ENCODE results near the gene EPHA6. TPM values are rescaled to one million over a fixed set of nuclear protein-coding genes. Genes with fewer than 3 reads are reported as not detected.

The EPHA6 gene
- total and polyA plus RNA-seq, 9 of the 15 experiments (the other 6 are each of a cell fraction or from before 2014, with no cell fraction given): not detected

- no peak for TF ChIP-seq WHSC1 (IDR thresholded peaks at IDR 0.05; ENCODE audit: low read length)
These were observed 414.6 kb downstream of the EPHA6 start (continued) for GRCh38 chr3:97228966-97229365.

- no peak overlapping the region for H3K27ac ChIP-seq (ENCODE audit: extremely low read depth, low read depth, low read length)
- no peaks in the 10 kb centered on the region for H3K4me1 ChIP-seq (replicated peaks in 1 of 2; ENCODE audit: control insufficient read depth in 2 of 2, insufficient read depth in 2 of 2, low read length in 2 of 2)
- no peak overlapping the region for H3K4me3 ChIP-seq
- ChIA-PET POLR2A (no interaction called here), CTCF (ENCODE audit: low intra/inter-chr PET ratio) (no interaction called here)
- H4K20me1 ChIP-seq (replicated peaks; ENCODE audit: control insufficient read depth, insufficient read depth, low read length): no peaks in the 10 kb centered on the region
- no peaks in the 10 kb centered on the region for H3K79me2 ChIP-seq (ENCODE audit: control insufficient read depth, insufficient read depth, low read length)
- no peaks in the 10 kb centered on the region for H3K27me3 ChIP-seq (ENCODE audit: control insufficient read depth in 2 of 2, insufficient read depth in 2 of 2, low read length in 2 of 2)
- H3K36me3 ChIP-seq (ENCODE audit: control insufficient read depth, insufficient read depth, low read length): no peaks in the 10 kb centered on the region
- no peak overlapping the region for H2AFZ ChIP-seq (ENCODE audit: low read depth, low read length)
- H3K4me2 ChIP-seq (ENCODE audit: insufficient read depth, low read length): no peak overlapping the region
- ATAC-seq (no peak), FAIRE-seq (no peak), DNase-seq (ENCODE audit: extremely low read depth in 1 of 4, low spot score in 3 of 4) (no peak)
- in situ Hi-C loops (cut with MboI): no loop called here
- no peaks in the 10 kb centered on the region for H3K9me3 ChIP-seq (replicated peaks; ENCODE audit: control insufficient read depth, insufficient read depth, low read depth, low read length)
- intact Hi-C loops (cut with micrococcal nuclease): no loop called here
- WGBS (ENCODE audit: insufficient coverage, low coverage, missing lambda C conversion rate): 2% methylated on average over 3 of the region's 3 CpGs
- no peaks in the 10 kb centered on the region for H3K9me1 ChIP-seq (ENCODE audit: control insufficient read depth, insufficient read depth, low read length)
- BruUV-seq (replicated peaks): no TSS peak
- no peak overlapping the region for H3K9ac ChIP-seq (ENCODE audit: insufficient read depth in 1 of 2, low read depth in 2 of 2, low read length in 2 of 2)
- no peak for TF ChIP-seq ZNF384 (IDR thresholded peaks at IDR 0.05; ENCODE audit: low read depth, low read length)
- TF ChIP-seq HSF4 (CRISPR knock-in tag; IDR thresholded peaks at IDR 0.05; ENCODE audit: borderline replicate concordance): no peak
- TF ChIP-seq MCM2 (IDR thresholded peaks at IDR 0.05; ENCODE audit: low read depth): no peak
- TF ChIP-seq CCNT2 (IDR thresholded peaks at IDR 0.05; ENCODE audit: borderline replicate concordance, extremely low read depth, insufficient read length, low read depth, low read length): no peak
- TF ChIP-seq NCOA4 (IDR thresholded peaks at IDR 0.05; ENCODE audit: partially characterized antibody): no peak
- no peak for TF ChIP-seq SMC3 (conservative IDR thresholded peaks at IDR 0.05; ENCODE audit: insufficient read depth, low read depth, low read length)
- no peak for TF ChIP-seq RCOR1 (IDR thresholded peaks at IDR 0.05; ENCODE audit: borderline replicate concordance in 1 of 2, low read depth in 2 of 2, low read length in 2 of 2)
- TF ChIP-seq ATF3 (IDR thresholded peaks at IDR 0.05): no peak
- no peak for TF ChIP-seq ATF3 (CRISPR knock-in tag; conservative IDR thresholded peaks at IDR 0.05)
- TF ChIP-seq ESRRB (CRISPR knock-in tag; IDR thresholded peaks at IDR 0.05; ENCODE audit: borderline replicate concordance): no peak
- no peak for TF ChIP-seq PYGO2 (tag; IDR thresholded peaks at IDR 0.05)
- TF ChIP-seq ETS2 (tag; IDR thresholded peaks at IDR 0.05; ENCODE audit: borderline replicate concordance, poor library complexity, severe bottlenecking): no peak
- TF ChIP-seq MBD1 (CRISPR knock-in tag; IDR thresholded peaks at IDR 0.05): no peak
- no peak for TF ChIP-seq SLC30A9 (CRISPR knock-in tag; IDR thresholded peaks at IDR 0.05)
- TF ChIP-seq CC2D1A (IDR thresholded peaks at IDR 0.05): no peak
- TF ChIP-seq MLX (CRISPR knock-in tag; conservative IDR thresholded peaks at IDR 0.05): no peak
- no peak for TF ChIP-seq MITF (IDR thresholded peaks at IDR 0.05)
These were observed 416.1 kb downstream of the EPHA6 start for GRCh38 chr3:97230486-97230885.

Measured in K562 (cell line).